ENCODE data around the gene OR52E1. TPM values are rescaled to one million over a fixed set of nuclear protein-coding genes. Genes with fewer than 3 reads are reported as not detected.
"Not testable (repeated sequence)": the region's sequence is repeated elsewhere in the genome, so short reads cannot be mapped to it uniquely, and the experiment has no call there.

The OR52E1 gene
- total RNA-seq, 1 donor from 2014 or later, result not detected

DNA sequence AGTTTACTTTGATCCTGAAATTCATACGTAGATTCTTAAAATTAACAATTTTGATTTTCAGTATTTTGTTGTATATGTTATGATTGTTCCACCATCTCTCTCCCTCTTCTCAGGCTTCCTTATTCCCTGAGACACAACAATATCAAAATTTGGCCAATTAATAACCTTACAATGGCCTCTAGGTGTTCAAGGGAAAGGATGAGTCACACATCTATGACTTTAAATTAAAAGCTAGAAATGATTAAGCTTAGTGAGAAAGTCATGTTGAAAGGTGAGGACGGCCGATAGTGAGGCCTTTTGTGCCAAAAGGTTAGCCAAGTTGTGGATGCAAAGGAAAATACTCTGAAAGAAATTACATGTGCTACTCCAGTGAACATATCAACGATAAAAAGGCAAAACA lies 28.5 kb upstream of the OR52E1 start:
- no peaks in the 10 kb centered on the region for H3K36me3 Mint-ChIP-seq (ENCODE audit: low read depth, unreplicated experiment)
- TF ChIP-seq, protein P1, sequence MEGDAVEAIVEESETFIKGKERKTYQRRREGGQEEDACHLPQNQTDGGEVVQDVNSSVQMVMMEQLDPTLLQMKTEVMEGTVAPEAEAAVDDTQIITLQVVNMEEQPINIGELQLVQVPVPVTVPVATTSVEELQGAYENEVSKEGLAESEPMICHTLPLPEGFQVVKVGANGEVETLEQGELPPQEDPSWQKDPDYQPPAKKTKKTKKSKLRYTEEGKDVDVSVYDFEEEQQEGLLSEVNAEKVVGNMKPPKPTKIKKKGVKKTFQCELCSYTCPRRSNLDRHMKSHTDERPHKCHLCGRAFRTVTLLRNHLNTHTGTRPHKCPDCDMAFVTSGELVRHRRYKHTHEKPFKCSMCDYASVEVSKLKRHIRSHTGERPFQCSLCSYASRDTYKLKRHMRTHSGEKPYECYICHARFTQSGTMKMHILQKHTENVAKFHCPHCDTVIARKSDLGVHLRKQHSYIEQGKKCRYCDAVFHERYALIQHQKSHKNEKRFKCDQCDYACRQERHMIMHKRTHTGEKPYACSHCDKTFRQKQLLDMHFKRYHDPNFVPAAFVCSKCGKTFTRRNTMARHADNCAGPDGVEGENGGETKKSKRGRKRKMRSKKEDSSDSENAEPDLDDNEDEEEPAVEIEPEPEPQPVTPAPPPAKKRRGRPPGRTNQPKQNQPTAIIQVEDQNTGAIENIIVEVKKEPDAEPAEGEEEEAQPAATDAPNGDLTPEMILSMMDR (IDR thresholded peaks at IDR 0.05; ENCODE audit: unreplicated experiment), result no peak
- H3K27me3 Mint-ChIP-seq (ENCODE audit: unreplicated experiment), result no peaks in the 10 kb centered on the region
- no peaks in the 10 kb centered on the region for H3K9me3 Mint-ChIP-seq (ENCODE audit: unreplicated experiment)
- H3K27ac Mint-ChIP-seq (ENCODE audit: unreplicated experiment), result no peak overlapping the region
- no peak overlapping the region for H3K4me3 Mint-ChIP-seq (ENCODE audit: unreplicated experiment)
- DNase-seq (ENCODE audit: low spot score), result no peak
- peaks cover 4% of the 10 kb centered on the region for H3K4me1 Mint-ChIP-seq (ENCODE audit: unreplicated experiment)

DNA sequence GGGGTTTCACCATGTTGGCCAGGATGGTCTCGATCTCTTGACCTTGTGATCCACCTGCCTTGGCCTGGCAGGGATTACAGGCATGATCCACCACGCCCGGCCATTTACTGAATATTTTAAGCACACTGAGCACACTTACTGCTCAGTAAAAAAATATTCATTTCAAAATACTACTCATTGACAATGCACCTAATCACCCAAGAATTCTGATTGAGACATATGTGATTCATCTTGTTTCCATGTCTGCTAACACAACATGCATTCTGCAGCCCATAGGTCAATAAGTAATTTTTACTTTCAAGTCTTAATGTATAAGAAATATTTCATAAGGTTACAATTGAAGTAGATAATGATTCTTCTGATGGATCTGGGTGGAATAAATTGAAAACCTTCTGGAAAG lies 27.3 kb upstream of the OR52E1 start:
- H3K27ac Mint-ChIP-seq (ENCODE audit: unreplicated experiment), result no peak overlapping the region
- DNase-seq (ENCODE audit: low spot score), result no peak
- H3K9me3 Mint-ChIP-seq (ENCODE audit: unreplicated experiment), result no peaks in the 10 kb centered on the region
- no peak overlapping the region for H3K4me3 Mint-ChIP-seq (ENCODE audit: unreplicated experiment)
- no peaks in the 10 kb centered on the region for H3K27me3 Mint-ChIP-seq (ENCODE audit: unreplicated experiment)
- peaks cover 4% of the 10 kb centered on the region for H3K4me1 Mint-ChIP-seq (ENCODE audit: unreplicated experiment)
- H3K36me3 Mint-ChIP-seq (ENCODE audit: low read depth, unreplicated experiment), result no peaks in the 10 kb centered on the region
- TF ChIP-seq, protein P1 (IDR thresholded peaks at IDR 0.05; ENCODE audit: unreplicated experiment), result no peak

DNA sequence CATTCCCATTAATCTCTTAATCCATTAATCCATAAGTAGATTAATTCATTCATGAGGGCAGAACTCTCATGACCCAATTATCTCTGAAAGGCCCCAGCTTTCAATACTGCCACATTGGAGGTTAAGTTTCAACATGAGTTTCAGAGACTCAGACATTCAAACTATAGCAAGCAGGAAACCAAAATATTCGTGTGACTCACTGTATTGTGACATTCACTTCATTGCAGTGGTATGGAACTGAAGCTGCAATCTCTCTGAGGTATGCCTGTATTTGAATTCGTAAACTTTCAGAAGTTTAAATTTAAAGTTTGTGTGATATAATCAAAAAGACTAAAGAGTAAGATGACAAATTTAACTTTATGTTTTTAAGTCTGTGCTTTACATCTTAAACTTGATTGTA lies 26.0 kb upstream of the OR52E1 start:
- Mint-ChIP-seq H3K4me3 (ENCODE audit: unreplicated experiment) (no peak overlapping the region), H3K9me3 (ENCODE audit: unreplicated experiment) (no peaks in the 10 kb centered on the region), H3K36me3 (ENCODE audit: low read depth, unreplicated experiment) (no peaks in the 10 kb centered on the region), H3K27ac (ENCODE audit: unreplicated experiment) (no peak overlapping the region), H3K4me1 (ENCODE audit: unreplicated experiment) (no peaks in the 10 kb centered on the region), H3K27me3 (ENCODE audit: unreplicated experiment) (no peaks in the 10 kb centered on the region)
- TF ChIP-seq, protein P1 (IDR thresholded peaks at IDR 0.05; ENCODE audit: unreplicated experiment), result no peak
- DNase-seq (ENCODE audit: low spot score), result no peak

DNA sequence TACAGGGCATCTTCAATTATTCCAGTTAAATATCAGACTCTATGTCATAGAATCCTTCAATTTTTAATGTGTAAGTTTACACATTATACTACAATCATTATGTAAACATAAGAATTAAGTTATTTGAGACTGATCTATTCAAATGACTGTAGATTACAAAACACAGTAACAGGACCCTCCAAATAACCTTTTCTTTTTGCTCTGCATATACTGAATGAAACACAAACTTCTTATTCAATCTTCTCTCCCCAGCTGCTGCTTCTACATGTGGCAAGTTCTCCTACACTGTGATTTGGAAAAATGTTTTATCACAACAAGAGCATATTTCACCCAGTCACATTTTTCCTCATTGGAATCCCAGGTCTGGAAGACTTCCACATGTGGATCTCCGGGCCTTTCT lies 23.1 kb upstream of the OR52E1 start, which contains the start of gene OR52J3:
Gene OR52J3 (plus strand): TSS at position 301 of the 400 bp plus-strand sequence. CDS start 0 bp downstream, at position 301.
- no peak within 1 kb of the TSS for H3K27ac Mint-ChIP-seq (ENCODE audit: unreplicated experiment)
- no peaks in the 10 kb centered on the region for H3K36me3 Mint-ChIP-seq (ENCODE audit: low read depth, unreplicated experiment)
- no peak within 1 kb of the TSS for H3K4me3 Mint-ChIP-seq (ENCODE audit: unreplicated experiment)
- TF ChIP-seq, protein P1 (IDR thresholded peaks at IDR 0.05; ENCODE audit: unreplicated experiment), result no peak
- DNase-seq (ENCODE audit: low spot score), result no peak
- H3K4me1 Mint-ChIP-seq (ENCODE audit: unreplicated experiment), result no peaks in the 10 kb centered on the region
- no peaks in the 10 kb centered on the region for H3K27me3 Mint-ChIP-seq (ENCODE audit: unreplicated experiment)
- no peaks in the 10 kb centered on the region for H3K9me3 Mint-ChIP-seq (ENCODE audit: unreplicated experiment)

DNA sequence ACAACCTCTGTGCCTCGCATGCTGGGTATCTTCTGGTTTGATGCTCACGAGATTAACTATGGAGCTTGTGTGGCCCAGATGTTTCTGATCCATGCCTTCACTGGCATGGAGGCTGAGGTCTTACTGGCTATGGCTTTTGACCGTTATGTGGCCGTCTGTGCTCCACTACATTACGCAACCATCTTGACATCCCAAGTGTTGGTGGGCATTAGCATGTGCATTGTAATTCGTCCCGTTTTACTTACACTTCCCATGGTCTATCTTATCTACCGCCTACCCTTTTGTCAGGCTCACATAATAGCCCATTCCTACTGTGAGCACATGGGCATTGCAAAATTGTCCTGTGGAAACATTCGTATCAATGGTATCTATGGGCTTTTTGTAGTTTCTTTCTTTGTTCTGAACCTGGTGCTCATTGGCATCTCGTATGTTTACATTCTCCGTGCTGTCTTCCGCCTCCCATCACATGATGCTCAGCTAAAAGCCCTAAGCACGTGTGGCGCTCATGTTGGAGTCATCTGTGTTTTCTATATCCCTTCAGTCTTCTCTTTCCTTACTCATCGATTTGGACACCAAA lies 22.5 kb upstream of the OR52E1 start:
- Mint-ChIP-seq H3K27ac (ENCODE audit: unreplicated experiment) (no peak overlapping the region), H3K36me3 (ENCODE audit: low read depth, unreplicated experiment) (no peaks in the 10 kb centered on the region), H3K4me1 (ENCODE audit: unreplicated experiment) (no peaks in the 10 kb centered on the region), H3K27me3 (ENCODE audit: unreplicated experiment) (no peaks in the 10 kb centered on the region), H3K9me3 (ENCODE audit: unreplicated experiment) (no peaks in the 10 kb centered on the region), H3K4me3 (ENCODE audit: unreplicated experiment) (no peak overlapping the region)
- no peak for DNase-seq (ENCODE audit: low spot score)
- TF ChIP-seq, protein P1 (IDR thresholded peaks at IDR 0.05; ENCODE audit: unreplicated experiment), result no peak

DNA sequence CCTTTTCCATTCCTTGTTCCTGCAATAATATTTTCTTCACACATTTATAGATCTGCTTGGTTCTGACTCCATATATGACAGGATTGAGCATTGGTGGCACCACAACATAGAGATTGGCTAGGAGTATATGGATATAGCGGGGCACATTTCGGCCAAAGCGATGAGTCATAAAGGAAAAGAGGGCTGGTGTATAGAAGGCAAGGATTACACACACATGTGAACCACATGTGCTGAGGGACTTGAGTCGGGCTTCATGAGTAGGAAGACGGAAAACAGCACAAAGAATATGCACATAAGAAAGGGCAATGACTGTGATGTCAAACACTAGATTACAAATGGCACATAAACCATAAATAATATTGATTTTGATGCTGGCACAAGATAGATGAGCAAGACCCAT lies 10.7 kb upstream of the OR52E1 start:
- not testable (repeated sequence) for H3K9me3 Mint-ChIP-seq (ENCODE audit: unreplicated experiment); H3K36me3 Mint-ChIP-seq (ENCODE audit: low read depth, unreplicated experiment); H3K27ac Mint-ChIP-seq (ENCODE audit: unreplicated experiment); H3K4me1 Mint-ChIP-seq (ENCODE audit: unreplicated experiment); H3K27me3 Mint-ChIP-seq (ENCODE audit: unreplicated experiment); DNase-seq (ENCODE audit: low spot score); H3K4me3 Mint-ChIP-seq (ENCODE audit: unreplicated experiment)

Data from endothelial cell (in vitro differentiated cells).